ENCODE measurements around the gene CNTNAP5. TPM values are rescaled to one million over a fixed set of nuclear protein-coding genes. Genes with fewer than 3 reads are reported as not detected.

Gene CNTNAP5
- total RNA-seq, 1 donor from 2014 or later = not detected

GRCh38 chr2:124450481-124450880, 425.4 kb downstream of the CNTNAP5 start:
- TF ChIP-seq CTCF (IDR thresholded peaks at IDR 0.05; ENCODE audit: insufficient read depth, low read length, poor library complexity, severe bottlenecking) = no peak
- Histone ChIP-seq H3K36me3 (ENCODE audit: control insufficient read depth, insufficient read depth, low read length) (no peaks in the 10 kb centered on the region), H3K27me3 (ENCODE audit: control insufficient read depth, insufficient read depth, low read length) (no peaks in the 10 kb centered on the region), H3K4me3 (ENCODE audit: low read depth, low read length) (no peak overlapping the region)
- DNase-seq (ENCODE audit: low read depth) = no peak

- no peaks in the 10 kb centered on the region for H3K27me3 ChIP-seq (ENCODE audit: control insufficient read depth, insufficient read depth, low read length)
- H3K36me3 ChIP-seq (ENCODE audit: control insufficient read depth, insufficient read depth, low read length) = no peaks in the 10 kb centered on the region
- DNase-seq (ENCODE audit: low read depth) = peak; percentile 42
- no peak overlapping the region for H3K4me3 ChIP-seq (ENCODE audit: low read depth, low read length)
- no peak for TF ChIP-seq CTCF (IDR thresholded peaks at IDR 0.05; ENCODE audit: insufficient read depth, low read length, poor library complexity, severe bottlenecking)
These were observed 451.2 kb downstream of the CNTNAP5 start for GRCh38 chr2:124476291-124476690.

- no peak for TF ChIP-seq CTCF (IDR thresholded peaks at IDR 0.05; ENCODE audit: insufficient read depth, low read length, poor library complexity, severe bottlenecking)
- no peak for DNase-seq (ENCODE audit: low read depth)
- H3K27me3 ChIP-seq (ENCODE audit: control insufficient read depth, insufficient read depth, low read length) = no peaks in the 10 kb centered on the region
- H3K4me3 ChIP-seq (ENCODE audit: low read depth, low read length) = no peak overlapping the region
- H3K36me3 ChIP-seq (ENCODE audit: control insufficient read depth, insufficient read depth, low read length) = no peaks in the 10 kb centered on the region
These were observed 453.7 kb downstream of the CNTNAP5 start for GRCh38 chr2:124478761-124479160.

GRCh38 chr2:124480958-124481357, 455.9 kb downstream of the CNTNAP5 start:
- no peak for TF ChIP-seq CTCF (IDR thresholded peaks at IDR 0.05; ENCODE audit: insufficient read depth, low read length, poor library complexity, severe bottlenecking)
- Histone ChIP-seq H3K36me3 (ENCODE audit: control insufficient read depth, insufficient read depth, low read length) (no peaks in the 10 kb centered on the region), H3K27me3 (ENCODE audit: control insufficient read depth, insufficient read depth, low read length) (no peaks in the 10 kb centered on the region), H3K4me3 (ENCODE audit: low read depth, low read length) (no peak overlapping the region)
- no peak for DNase-seq (ENCODE audit: low read depth)

- no peaks in the 10 kb centered on the region for H3K27me3 ChIP-seq (ENCODE audit: control insufficient read depth, insufficient read depth, low read length)
- no peak for DNase-seq (ENCODE audit: low read depth)
- H3K4me3 ChIP-seq (ENCODE audit: low read depth, low read length) = no peak overlapping the region
- no peaks in the 10 kb centered on the region for H3K36me3 ChIP-seq (ENCODE audit: control insufficient read depth, insufficient read depth, low read length)
- no peak for TF ChIP-seq CTCF (IDR thresholded peaks at IDR 0.05; ENCODE audit: insufficient read depth, low read length, poor library complexity, severe bottlenecking)
These were observed 457.0 kb downstream of the CNTNAP5 start for GRCh38 chr2:124482044-124482443.

- Histone ChIP-seq H3K27me3 (ENCODE audit: control insufficient read depth, insufficient read depth, low read length) (no peaks in the 10 kb centered on the region), H3K36me3 (ENCODE audit: control insufficient read depth, insufficient read depth, low read length) (no peaks in the 10 kb centered on the region), H3K4me3 (ENCODE audit: low read depth, low read length) (no peak overlapping the region)
- no peak for DNase-seq (ENCODE audit: low read depth)
- TF ChIP-seq CTCF (IDR thresholded peaks at IDR 0.05; ENCODE audit: insufficient read depth, low read length, poor library complexity, severe bottlenecking) = no peak
These were observed 457.5 kb downstream of the CNTNAP5 start for GRCh38 chr2:124482551-124482950.

Measured in kidney epithelial cell (primary cell).